ENCODE measurements around the gene CAMK2G.

The CAMK2G gene

DNA sequence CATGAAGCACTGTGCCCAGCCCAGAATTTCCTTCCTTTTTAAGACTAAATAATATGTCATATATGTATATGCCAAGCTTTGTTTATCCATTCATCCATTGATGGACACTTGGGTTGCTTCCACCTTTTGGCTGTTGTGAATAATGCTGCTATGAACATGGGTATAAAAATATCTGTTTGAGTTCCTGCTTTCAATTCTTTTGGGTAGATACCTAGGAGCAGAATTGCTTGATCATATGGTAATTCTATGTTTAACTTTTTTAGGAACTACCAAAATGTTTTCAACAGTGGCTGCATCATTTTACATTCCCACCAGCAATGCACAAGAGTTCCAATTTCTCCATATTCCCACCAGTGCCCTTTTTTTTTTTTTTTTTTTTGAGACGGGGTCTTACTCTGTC lies 23.3 kb upstream of the CAMK2G start:
- TF ChIP-seq FOXP2 (optimal IDR thresholded peaks at IDR 0.05; ENCODE audit: borderline replicate concordance, extremely low read depth, extremely low read length, insufficient read depth) (no peak), SIN3A (IDR thresholded peaks at IDR 0.05; ENCODE audit: borderline replicate concordance, insufficient read depth, low read length) (no peak), TAF1 (IDR thresholded peaks at IDR 0.05; ENCODE audit: borderline replicate concordance, insufficient read depth, low read length) (no peak), POLR2AphosphoS5 (IDR thresholded peaks at IDR 0.05; ENCODE audit: low read depth, low read length) (no peak)
- TF ChIP-seq, protein P1, sequence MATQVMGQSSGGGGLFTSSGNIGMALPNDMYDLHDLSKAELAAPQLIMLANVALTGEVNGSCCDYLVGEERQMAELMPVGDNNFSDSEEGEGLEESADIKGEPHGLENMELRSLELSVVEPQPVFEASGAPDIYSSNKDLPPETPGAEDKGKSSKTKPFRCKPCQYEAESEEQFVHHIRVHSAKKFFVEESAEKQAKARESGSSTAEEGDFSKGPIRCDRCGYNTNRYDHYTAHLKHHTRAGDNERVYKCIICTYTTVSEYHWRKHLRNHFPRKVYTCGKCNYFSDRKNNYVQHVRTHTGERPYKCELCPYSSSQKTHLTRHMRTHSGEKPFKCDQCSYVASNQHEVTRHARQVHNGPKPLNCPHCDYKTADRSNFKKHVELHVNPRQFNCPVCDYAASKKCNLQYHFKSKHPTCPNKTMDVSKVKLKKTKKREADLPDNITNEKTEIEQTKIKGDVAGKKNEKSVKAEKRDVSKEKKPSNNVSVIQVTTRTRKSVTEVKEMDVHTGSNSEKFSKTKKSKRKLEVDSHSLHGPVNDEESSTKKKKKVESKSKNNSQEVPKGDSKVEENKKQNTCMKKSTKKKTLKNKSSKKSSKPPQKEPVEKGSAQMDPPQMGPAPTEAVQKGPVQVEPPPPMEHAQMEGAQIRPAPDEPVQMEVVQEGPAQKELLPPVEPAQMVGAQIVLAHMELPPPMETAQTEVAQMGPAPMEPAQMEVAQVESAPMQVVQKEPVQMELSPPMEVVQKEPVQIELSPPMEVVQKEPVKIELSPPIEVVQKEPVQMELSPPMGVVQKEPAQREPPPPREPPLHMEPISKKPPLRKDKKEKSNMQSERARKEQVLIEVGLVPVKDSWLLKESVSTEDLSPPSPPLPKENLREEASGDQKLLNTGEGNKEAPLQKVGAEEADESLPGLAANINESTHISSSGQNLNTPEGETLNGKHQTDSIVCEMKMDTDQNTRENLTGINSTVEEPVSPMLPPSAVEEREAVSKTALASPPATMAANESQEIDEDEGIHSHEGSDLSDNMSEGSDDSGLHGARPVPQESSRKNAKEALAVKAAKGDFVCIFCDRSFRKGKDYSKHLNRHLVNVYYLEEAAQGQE (IDR thresholded peaks at IDR 0.05; ENCODE audit: insufficient read depth in 1 of 2, low read depth in 2 of 2, low read length in 2 of 2), result no peak

DNA sequence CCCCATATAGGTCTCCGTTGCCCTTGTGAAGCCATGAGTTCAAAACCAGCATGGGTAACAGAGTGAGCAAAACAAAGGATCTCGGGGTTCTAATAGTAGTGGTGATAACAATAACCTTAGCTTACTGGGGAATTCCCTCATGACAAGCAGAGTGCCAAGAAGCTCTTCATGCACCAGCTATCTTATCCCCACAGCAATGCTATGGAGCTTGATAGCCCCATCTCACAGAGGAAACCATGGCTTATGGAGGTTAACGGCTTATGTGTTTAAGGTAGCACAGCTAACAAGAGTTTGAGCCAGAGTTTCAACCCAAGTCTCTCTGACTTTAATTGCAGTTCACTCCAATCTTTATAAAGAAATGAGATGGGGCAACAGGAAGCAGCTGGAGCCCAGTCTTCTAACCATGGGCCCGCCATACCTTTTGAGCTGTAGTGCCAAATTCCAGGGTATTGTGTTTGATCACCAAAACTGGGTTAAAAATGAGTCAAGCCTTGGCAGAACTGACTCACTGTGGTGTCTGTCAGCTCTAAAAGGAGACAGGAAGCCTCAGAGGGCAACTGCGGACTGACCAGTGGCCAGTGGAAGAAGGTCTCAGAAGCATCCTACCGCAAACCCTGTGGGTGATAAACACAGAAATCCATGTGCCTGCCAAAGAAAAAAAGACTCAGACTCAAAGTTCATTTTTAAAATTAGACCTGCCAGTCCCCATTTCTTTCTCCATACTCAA lies 20.1 kb upstream of the CAMK2G start:
- TF ChIP-seq FOXP2 (optimal IDR thresholded peaks at IDR 0.05; ENCODE audit: borderline replicate concordance, extremely low read depth, extremely low read length, insufficient read depth) (no peak), POLR2AphosphoS5 (IDR thresholded peaks at IDR 0.05; ENCODE audit: low read depth, low read length) (no peak), TAF1 (IDR thresholded peaks at IDR 0.05; ENCODE audit: borderline replicate concordance, insufficient read depth, low read length) (no peak)
- TF ChIP-seq, protein P1 (IDR thresholded peaks at IDR 0.05; ENCODE audit: insufficient read depth in 1 of 2, low read depth in 2 of 2, low read length in 2 of 2), result no peak

DNA sequence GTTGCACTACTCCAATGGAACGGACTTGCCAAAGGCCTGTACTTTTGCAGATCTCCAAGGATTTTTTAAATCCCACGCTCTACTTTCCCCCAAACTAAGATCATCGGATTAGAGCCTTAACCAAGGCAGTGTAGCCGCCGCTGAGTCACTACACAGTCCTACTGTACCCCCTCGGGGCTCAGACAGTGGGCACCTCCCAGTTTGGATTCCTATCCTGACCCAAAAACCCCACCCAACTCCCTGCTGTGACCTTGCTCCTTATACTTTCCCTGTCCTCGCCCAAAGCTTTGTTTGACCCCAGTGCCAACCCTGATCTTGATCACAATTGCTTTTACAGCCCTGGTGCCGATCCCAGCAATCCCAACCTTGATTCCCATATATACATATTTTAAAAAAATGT lies 19.1 kb upstream of the CAMK2G start:
- TF ChIP-seq FOXP2 (optimal IDR thresholded peaks at IDR 0.05; ENCODE audit: borderline replicate concordance, extremely low read depth, extremely low read length, insufficient read depth) (no peak), POLR2AphosphoS5 (IDR thresholded peaks at IDR 0.05; ENCODE audit: low read depth, low read length) (no peak), TAF1 (IDR thresholded peaks at IDR 0.05; ENCODE audit: borderline replicate concordance, insufficient read depth, low read length) (no peak), SIN3A (IDR thresholded peaks at IDR 0.05; ENCODE audit: borderline replicate concordance, insufficient read depth, low read length) (no peak)
- TF ChIP-seq, protein P1 (IDR thresholded peaks at IDR 0.05; ENCODE audit: insufficient read depth in 1 of 2, low read depth in 2 of 2, low read length in 2 of 2), result no peak

DNA sequence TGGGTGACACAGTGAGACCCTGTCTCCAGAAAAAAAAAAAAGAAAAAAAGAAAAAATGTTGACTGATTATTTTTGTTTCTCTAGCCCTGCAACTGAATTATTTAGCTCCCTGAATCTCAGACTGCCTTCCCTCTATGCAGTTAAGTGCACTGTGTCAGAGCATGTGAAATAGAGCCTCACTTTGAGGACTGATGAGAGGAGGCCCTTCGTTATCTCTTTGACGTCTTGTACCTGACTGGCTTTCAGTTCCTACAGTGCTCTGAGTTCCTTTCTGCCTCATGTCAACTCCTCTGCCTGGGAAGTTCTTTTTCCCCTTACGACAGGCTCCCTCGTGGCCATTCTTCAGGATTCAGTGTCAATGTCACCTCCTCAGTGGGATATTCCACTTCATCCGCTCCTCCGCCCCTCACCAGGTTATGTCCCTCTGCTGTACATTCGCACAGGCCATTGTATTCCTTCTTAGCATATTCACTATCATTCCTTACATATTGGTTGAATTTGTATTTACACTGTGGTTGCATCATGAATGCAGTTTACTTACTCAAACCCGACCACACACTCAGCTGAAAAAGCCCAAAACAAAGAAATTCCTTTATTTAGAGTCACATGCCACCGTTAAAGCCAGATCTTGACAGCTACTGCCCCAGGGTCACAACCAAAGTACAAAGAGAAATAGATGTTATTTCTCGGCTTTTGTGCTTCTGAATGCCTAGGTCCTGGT lies 18.1 kb upstream of the CAMK2G start:
- TF ChIP-seq POLR2AphosphoS5 (IDR thresholded peaks at IDR 0.05; ENCODE audit: low read depth, low read length) (no peak), TAF1 (IDR thresholded peaks at IDR 0.05; ENCODE audit: borderline replicate concordance, insufficient read depth, low read length) (no peak), SIN3A (IDR thresholded peaks at IDR 0.05; ENCODE audit: borderline replicate concordance, insufficient read depth, low read length) (no peak), FOXP2 (optimal IDR thresholded peaks at IDR 0.05; ENCODE audit: borderline replicate concordance, extremely low read depth, extremely low read length, insufficient read depth) (no peak)
- TF ChIP-seq, protein P1 (IDR thresholded peaks at IDR 0.05; ENCODE audit: insufficient read depth in 1 of 2, low read depth in 2 of 2, low read length in 2 of 2), result no peak
